GM19240 (cell line): ENCODE data around the gene DGCR2.
"Not testable (repeated sequence)": the region's sequence is repeated elsewhere in the genome, so short reads cannot be mapped to it uniquely, and the experiment has no call there.

Experiments
- DNase-seq: peaks from one replicate; pipeline ENCODE4 v3.0.0; 2011; ENCODE audit warnings: low spot score; ENCODE audit not compliant: insufficient read length

DGCR2 gene

GRCh38 chr22:19122143-19122751 lies at the start of gene DGCR2:
Gene DGCR2, minus strand, starts transcription at chr22:19122412. Its CDS starts 206 bp downstream, at chr22:19122206.
- peak; percentile 98 for DNase-seq

GRCh38 chr22:19169947-19170318 lies 47.7 kb upstream of the DGCR2 start:
- DNase-seq: no peak

- DNase-seq: no peak
Observed at GRCh38 chr22:19169002-19169946, 47.1 kb upstream of the DGCR2 start.

GRCh38 chr22:19168088-19168890 lies 46.1 kb upstream of the DGCR2 start:
- no peak for DNase-seq

- DNase-seq: no peak
Observed at GRCh38 chr22:19167106-19167869, 45.1 kb upstream of the DGCR2 start.

- no peak for DNase-seq
Observed at GRCh38 chr22:19166421-19166820, 44.2 kb upstream of the DGCR2 start.

GRCh38 chr22:19164425-19164824 lies 42.2 kb upstream of the DGCR2 start:
- DNase-seq: no peak

GRCh38 chr22:19158649-19159048 lies 36.4 kb upstream of the DGCR2 start:
- not testable (repeated sequence) for DNase-seq

GRCh38 chr22:19156109-19156508 lies 33.9 kb upstream of the DGCR2 start:
- DNase-seq: not testable (repeated sequence)

- DNase-seq: no peak
Observed at GRCh38 chr22:19152942-19153883, 31.0 kb upstream of the DGCR2 start.

GRCh38 chr22:19151329-19152191 lies 29.3 kb upstream of the DGCR2 start:
- DNase-seq: no peak

GRCh38 chr22:19150482-19151328 lies 28.5 kb upstream of the DGCR2 start:
- no peak for DNase-seq

- no peak for DNase-seq
Observed at GRCh38 chr22:19149991-19150390, 27.8 kb upstream of the DGCR2 start, which contains the start of gene GSC2. Gene GSC2, minus strand, starts transcription at chr22:19150292. Its CDS starts 9 bp downstream, at chr22:19150283.

GRCh38 chr22:19149047-19149883 lies 27.1 kb upstream of the DGCR2 start:
- no peak for DNase-seq

GRCh38 chr22:19148417-19149046 lies 26.3 kb upstream of the DGCR2 start:
- DNase-seq: no peak

GRCh38 chr22:19147195-19147780 lies 25.1 kb upstream of the DGCR2 start:
- DNase-seq: no peak
